Forelimb muscle (tissue), 1 donor: Measurements from ENCODE around the gene ASXL1. TPM values are rescaled to one million over a fixed set of nuclear protein-coding genes. Genes with fewer than 3 reads are reported as not detected.
"Not testable (repeated sequence)": the region's sequence is repeated elsewhere in the genome, so short reads cannot be mapped to it uniquely, and the experiment has no call there.

Experiments
- DNase-seq: peaks from one replicate; pipeline ENCODE4 v3.0.0-alpha.2; 2013; ENCODE audit warnings: low read depth
- polyA plus RNA-seq: library from polyadenylated mRNA; unstranded; fragments of 120-200 nt; gene quantifications from one replicate; pipeline ENCODE4 v1.2.1, GENCODE V29; 2013; ENCODE audit not compliant: insufficient read length

ASXL1 gene
- polyA plus RNA-seq, 1 donor: 32.5 TPM

DNA sequence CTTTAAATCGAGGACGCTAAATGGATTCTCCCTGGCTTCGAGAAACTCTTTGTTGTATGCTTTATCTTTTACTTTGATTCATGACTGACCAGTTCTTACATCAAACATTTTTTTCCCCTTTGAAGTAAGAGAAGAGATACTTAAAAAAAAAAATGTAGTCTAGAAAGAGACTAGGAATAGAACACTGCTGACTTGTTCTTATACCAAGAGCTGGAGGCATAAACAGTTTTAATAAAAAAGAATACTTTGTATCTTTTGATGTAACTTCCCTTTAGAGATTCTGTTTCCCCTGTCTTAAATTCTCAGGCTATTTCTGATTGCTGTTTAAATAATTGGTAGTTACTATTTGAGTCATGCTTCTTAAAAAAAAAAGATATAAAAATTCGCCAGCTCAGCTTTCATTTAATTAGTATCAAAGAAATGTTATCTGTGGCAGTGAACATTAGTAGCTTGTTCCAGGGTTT, 4.8 kb downstream of the ASXL1 start:
- DNase-seq: no peak

GRCh38 chr20:32363492-32363891, 5.4 kb downstream of the ASXL1 start:
- DNase-seq: no peak

- DNase-seq: no peak
These were observed 6.5 kb downstream of the ASXL1 start for GRCh38 chr20:32364554-32365208.

GRCh38 chr20:32365564-32365963, 7.4 kb downstream of the ASXL1 start:
- no peak for DNase-seq

- no peak for DNase-seq
These were observed 8.2 kb downstream of the ASXL1 start for GRCh38 chr20:32366380-32366779.

DNA sequence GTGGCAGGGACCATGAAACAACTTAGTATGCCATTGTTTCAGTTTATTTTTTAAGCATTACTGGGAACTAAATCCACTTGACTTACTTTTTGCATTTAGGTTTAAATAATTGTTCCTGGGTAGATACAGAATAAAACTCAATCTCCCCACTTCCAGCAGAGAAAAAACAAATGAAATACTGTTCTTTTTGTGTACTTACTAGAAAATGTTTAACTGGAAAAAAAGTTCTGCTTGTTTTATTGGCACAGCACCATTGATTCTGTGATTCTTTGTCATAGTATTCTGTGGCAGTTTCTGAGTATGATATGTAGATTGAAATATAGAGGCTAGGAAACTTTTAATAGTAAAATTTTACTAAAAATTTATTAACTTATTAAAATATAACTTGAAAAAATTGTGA, 10.2 kb downstream of the ASXL1 start:
- no peak for DNase-seq

GRCh38 chr20:32368925-32369324, 10.8 kb downstream of the ASXL1 start:
- no peak for DNase-seq

DNA sequence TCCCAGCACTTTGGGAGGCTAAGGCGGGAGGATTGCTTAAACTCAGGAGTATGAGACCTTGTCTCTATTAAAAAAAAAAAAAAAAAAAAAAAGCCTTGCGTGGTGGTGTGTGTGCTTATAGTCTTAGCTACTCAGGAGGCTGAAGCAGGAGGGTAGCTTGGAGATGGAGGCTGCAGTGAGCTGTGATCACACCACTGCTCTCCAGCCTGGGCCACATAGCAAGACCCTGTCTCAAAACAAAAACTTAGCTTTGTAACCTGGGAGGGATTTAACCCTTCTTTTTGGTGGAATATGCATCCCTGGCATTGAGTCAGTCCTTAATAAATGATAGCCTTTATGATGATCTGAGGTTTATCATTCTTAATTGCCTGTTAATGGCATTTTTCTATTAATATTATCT, 12.8 kb downstream of the ASXL1 start:
- no peak for DNase-seq

DNA sequence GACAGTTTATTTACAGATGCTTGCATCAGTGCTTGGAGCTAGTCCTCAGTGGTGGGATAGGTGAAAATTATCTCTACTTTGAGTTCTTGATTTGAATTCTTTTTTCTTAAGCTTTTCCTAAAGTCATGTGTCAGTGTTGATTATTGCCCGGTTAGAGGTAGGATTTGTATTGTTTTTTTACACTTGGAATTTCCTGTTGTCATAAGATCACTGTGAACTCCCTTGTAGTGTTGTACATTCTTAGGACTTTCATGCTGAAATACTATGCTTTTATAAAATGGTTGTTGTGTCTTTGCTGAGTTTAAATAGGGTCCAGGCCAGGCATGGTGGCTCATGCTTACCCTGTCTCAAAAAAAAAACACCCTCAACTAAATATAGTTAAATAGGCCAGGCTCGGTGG, 20.3 kb downstream of the ASXL1 start:
- no peak for DNase-seq

GRCh38 chr20:32380037-32380436, 21.9 kb downstream of the ASXL1 start:
- DNase-seq: not testable (repeated sequence)

DNA sequence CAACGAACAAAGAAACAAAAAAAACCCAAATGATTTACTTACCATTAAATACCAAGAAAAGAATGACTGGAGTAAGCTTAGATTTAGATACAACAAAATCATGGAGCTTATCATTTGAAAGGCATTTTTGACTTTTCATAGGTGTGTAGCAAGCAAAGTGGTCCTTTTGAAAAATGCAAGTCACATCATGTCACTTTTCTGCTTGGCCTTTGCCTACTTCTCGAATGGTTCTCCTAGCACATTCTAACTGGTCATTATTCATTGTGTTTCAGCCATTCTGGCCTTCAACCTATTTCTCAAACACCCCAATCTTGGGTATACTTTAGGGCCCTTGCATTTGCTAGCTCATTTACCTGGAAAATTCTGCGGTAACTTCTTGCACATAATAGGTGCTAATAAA, 22.6 kb downstream of the ASXL1 start:
- DNase-seq: no peak

DNA sequence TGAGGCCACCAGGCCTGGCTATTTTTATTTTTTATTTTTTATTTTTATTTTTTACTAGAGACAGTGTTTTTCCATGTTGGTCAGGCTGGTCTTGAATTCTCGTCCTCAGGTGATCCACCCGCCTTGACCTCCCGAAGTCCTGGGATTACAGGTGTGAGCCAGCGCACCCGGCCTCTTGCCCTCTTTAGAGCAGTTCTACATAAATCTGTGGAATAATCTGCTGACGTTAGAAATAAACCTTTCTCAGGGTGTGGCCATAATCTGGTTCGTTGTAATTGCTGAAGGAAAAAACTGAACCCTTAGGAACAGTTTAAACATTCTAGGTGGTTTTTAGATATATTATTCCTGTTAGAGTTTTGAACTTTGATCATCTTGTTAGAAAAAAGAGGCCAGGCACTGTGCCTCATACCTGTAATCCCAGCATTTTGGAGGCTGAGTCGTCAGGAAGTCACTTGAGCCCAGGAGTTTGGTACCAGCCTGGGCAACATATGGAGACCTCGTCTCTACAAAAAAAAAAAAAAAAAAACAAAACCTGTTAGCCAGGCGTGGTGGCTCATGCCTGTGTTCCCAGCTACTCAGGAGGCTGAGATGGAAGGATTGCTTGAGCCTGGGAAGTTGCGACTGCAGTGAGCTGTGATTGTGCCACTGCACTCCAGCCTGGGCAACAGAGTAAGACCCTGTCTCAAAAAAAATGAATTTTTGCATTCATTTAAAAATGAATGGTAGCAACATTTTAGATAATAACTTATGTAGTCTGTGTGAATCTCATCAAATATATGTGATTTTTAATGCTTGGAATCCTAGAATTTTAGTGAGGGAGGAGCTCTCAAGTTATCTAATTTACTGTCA, 24.2 kb downstream of the ASXL1 start:
- DNase-seq: no peak

DNA sequence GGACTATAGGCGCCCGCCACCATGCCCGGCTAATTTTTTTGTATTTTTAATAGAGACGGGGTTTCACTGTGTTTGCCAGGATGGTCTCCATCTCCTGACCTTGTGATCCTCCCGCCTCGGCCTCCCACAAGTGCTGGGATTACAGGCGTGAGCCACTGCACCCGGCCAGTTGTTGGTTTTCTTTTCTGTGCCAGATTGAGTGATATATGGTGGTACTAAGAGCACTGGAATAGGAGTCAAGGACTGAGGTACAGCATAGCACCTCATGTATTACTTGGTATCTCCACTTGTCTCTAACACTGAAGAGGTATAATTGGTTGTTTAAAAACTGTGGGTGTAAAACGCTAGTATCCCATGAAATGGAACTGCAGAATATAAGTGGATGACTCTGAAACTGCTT, 25.3 kb downstream of the ASXL1 start:
- not testable (repeated sequence) for DNase-seq

- no peak for DNase-seq
These were observed 27.4 kb downstream of the ASXL1 start for GRCh38 chr20:32385541-32385940.

DNA sequence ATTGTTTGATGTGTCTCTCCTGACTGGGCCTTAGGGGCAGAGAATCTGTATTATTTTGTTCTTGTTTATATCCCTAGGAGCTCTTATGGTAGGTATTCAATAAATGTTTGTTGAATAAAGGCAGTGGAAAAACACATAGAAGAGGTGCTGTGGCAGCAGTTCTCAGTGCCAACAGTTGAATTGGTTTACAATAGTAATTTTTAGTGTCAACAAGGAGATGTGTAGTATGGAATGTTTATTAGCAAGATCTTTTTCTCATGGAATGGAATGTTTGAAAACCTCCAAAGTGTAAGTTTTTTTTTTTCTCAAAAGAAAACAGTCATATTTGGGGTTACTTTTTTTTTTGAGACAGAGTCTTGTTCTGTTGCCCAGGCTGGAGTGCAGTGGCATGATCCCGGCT, 28.0 kb downstream of the ASXL1 start:
- DNase-seq: no peak

DNA sequence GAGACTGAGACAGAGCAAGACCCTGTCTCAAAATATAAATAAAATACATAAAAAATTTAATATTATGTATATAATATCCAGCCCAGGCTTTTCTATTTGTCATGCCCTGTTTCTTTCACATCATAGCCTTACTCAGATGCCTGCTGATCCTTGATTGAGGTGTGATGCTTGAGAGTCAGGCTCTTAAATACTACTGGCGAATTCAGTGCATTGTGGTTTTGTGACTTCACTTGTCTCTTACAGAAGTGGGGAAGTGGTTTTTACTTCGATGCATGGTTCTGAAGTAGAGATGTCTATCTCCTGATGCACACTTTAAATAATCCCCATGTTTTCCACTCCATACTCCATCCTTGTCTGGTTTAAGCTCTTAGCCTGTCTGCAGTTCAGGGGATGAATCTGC, 29.1 kb downstream of the ASXL1 start:
- no peak for DNase-seq

- no peak for DNase-seq
These were observed 32.9 kb downstream of the ASXL1 start for GRCh38 chr20:32391003-32391402.

DNA sequence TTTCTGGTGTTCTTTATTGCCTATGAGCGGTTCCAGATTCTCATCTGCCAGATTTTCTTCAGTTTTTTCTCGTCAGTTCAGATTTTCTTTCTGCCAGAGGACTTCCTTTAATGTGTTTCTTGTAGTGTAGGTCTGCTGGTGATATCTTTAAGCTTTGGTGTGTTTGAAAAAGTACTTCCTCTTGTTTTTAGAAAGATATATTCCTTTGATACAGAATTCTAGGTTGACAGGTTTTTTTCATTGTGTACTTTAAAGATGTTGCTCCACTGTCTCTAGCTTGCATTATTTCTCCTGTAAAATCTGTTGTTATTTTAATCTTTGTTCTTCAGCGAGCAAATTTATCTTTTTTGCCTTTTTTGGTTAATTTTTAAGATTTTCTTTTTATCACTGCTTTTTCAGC, 36.9 kb downstream of the ASXL1 start:
- DNase-seq: no peak

DNA sequence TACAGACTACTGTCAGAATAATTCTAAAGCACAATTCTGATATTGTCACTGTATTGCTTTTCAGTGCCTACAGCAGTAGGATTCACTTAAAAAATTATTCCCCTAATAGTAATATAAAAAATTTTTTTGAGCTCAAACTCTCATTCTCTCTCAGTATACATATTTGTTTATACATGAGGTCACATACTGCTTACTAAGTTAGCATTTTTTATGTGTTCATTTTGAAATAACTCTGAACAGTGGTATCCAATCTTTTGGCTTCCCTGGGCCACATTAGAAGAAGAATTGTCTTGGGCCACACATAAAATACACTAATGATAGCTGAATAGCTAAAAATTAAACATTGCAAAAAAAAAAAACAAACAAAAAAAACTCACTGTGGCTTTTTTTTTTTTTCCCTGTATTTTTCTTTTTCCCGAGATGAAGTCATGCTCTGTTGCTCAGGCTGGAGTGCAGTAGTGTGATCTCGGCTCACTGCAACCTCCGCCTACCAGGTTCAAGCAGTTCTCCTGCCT, 38.6 kb downstream of the ASXL1 start:
- DNase-seq: no peak

GRCh38 chr20:32397567-32398084, 39.5 kb downstream of the ASXL1 start:
- DNase-seq: no peak

DNA sequence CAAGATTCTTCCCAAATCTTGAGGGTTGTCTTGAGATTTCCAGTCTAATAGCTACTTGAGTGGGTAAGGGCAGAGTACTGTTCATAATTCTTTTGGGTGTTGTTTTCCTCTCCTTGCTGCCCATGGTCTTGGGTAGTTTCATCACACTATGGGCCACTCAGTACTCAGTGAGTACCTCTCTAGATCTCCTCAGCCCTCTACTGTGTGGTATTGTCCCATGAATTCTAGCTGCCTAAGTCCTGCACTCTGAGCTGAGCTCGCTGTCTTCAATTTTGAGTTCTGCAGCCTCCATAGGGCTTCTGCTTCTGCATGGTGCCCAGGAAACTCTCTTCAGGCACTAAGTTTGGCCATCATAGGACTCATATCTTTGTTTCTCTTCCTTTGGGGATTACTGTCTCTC, 42.3 kb downstream of the ASXL1 start:
- DNase-seq: no peak

DNA sequence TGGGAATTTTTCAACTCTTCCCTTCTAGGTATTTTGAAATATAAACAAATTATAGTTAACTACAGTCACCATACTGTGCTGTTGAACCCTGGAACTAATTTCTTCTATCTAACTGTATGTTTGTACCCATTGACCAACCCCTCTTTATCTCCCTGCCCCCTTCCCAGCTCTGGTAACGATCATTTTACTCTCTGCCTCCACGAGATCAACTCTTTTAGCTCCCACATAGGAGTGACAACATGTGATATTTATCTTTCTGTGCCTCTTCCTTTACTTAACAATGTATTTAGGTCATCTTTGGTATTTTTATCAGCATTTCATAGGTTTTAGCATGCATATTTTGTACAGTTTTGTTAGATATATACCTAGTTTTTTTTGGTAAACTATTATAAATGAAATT, 45.9 kb downstream of the ASXL1 start:
- no peak for DNase-seq

- no peak for DNase-seq
These were observed 48.6 kb downstream of the ASXL1 start for GRCh38 chr20:32406701-32407100.
